Endothelial cell of umbilical vein (primary cell): Measurements from ENCODE around the gene IRAK1BP1. TPM values are rescaled to one million over a fixed set of nuclear protein-coding genes. Genes with fewer than 3 reads are reported as not detected.

Experiments
- BruUV-seq: library from RNA; stranded (reverse); fragments of 400-500 nt; replicated peaks from 2 replicates; lab custom pipeline; 2021; lab: Mats Ljungman, UMichigan
- CTCF ChIA-PET: fragments of 300-600, 350-600 bp; sonication (Branson Sonifier 250); formaldehyde crosslinking; loops from one replicate; lab custom pipeline; 2021; ENCODE audit warnings: antibody characterized with exemption, inconsistent platforms; lab: Charles Lee
- POLR2A ChIA-PET: fragments of 300-600, 350-600 bp; sonication (Branson Sonifier 250); formaldehyde crosslinking; loops from one replicate; lab custom pipeline; 2021; ENCODE audit warnings: antibody characterized with exemption, inconsistent platforms; lab: Charles Lee
- DNase-seq: peaks from one replicate; pipeline ENCODE4 v3.0.0-alpha.2; 2011; ENCODE audit warnings: low read depth, low spot score
- FAIRE-seq: peaks from 2 replicates; lab custom pipeline; 2011; peaks lifted over from hg19 to GRCh38; lab: Jason Lieb, UNC
- H2AFZ ChIP-seq: 2 replicates; pipeline ENCODE4 v1.6.0; 2012; ENCODE audit warnings: low read depth, low read length, control low read depth, inconsistent platforms
- H3K27ac ChIP-seq: 2 replicates; pipeline ENCODE4 v1.5.1; 2011; ENCODE audit warnings: low read depth, mild to moderate bottlenecking, control low read depth, low read length, moderate library complexity; ENCODE audit not compliant: insufficient read depth
- H3K27me3 ChIP-seq, 2 experiments: 2 replicates each; pipeline versions ENCODE4 v1.6.0 to v1.6.1; 2011; ENCODE audit warnings: low read length in 2 of 2, mixed read lengths in 1 of 2; ENCODE audit not compliant: control insufficient read depth in 2 of 2, insufficient read depth in 2 of 2
- H3K36me3 ChIP-seq, 2 experiments: 2 replicates in 1 of 2; 3 replicates in 1 of 2; pipeline ENCODE4 v1.5.1; 2011; ENCODE audit warnings: low read length in 2 of 2, mild to moderate bottlenecking in 1 of 2, moderate library complexity in 1 of 2; ENCODE audit not compliant: control insufficient read depth in 2 of 2, insufficient read depth in 2 of 2; ENCODE audit errors: extremely low read depth in 1 of 2
- H3K4me1 ChIP-seq: 3 replicates; pipeline ENCODE4 v1.5.1; 2011; ENCODE audit warnings: mild to moderate bottlenecking, low read length; ENCODE audit not compliant: control insufficient read depth, insufficient read depth; ENCODE audit errors: extremely low read depth
- H3K4me2 ChIP-seq: 2 replicates; pipeline ENCODE4 v1.6.1; 2011; ENCODE audit warnings: low read length, control low read depth, mixed read lengths; ENCODE audit not compliant: insufficient read depth
- H3K4me3 ChIP-seq, 3 experiments: fragments of 200-600 bp in 1 of 3; sonication (generic), shearing (Covaris generic) in 1 of 3; replicated peaks in 1 of 3; 2 replicates each; pipeline ENCODE4 v1.5.1; 2011 to 2016; ENCODE audit warnings: control low read depth in 3 of 3, low read length in 3 of 3, mild to moderate bottlenecking in 2 of 3, inconsistent platforms in 1 of 3, low read depth in 1 of 3, moderate library complexity in 1 of 3; ENCODE audit not compliant: insufficient read depth in 1 of 3
- H3K79me2 ChIP-seq: 2 replicates; pipeline ENCODE4 v1.6.0; 2012; ENCODE audit warnings: low read length, inconsistent platforms; ENCODE audit not compliant: control insufficient read depth, insufficient read depth
- H3K9ac ChIP-seq: replicated peaks from 2 replicates; pipeline ENCODE3; 2011; ENCODE audit warnings: low read length, control low read depth; ENCODE audit not compliant: insufficient read depth; ENCODE audit errors: extremely low read depth
- H3K9me1 ChIP-seq: replicated peaks from 3 replicates; pipeline ENCODE4 v1.6.0; 2011; ENCODE audit warnings: mild to moderate bottlenecking, low read length; ENCODE audit not compliant: control insufficient read depth, insufficient read depth; ENCODE audit errors: extremely low read depth
- H3K9me3 ChIP-seq: replicated peaks from 2 replicates; pipeline ENCODE4 v1.5.1; 2012; ENCODE audit warnings: low read length, inconsistent platforms; ENCODE audit not compliant: control insufficient read depth, insufficient read depth
- H4K20me1 ChIP-seq: replicated peaks from 2 replicates; pipeline ENCODE3; 2011; ENCODE audit warnings: mild to moderate bottlenecking, low read length; ENCODE audit not compliant: control insufficient read depth, insufficient read depth; ENCODE audit errors: extremely low read depth
- GATA2 ChIP-seq: IDR thresholded peaks from 2 replicates; pipeline ENCODE4 v1.7.0; 2011; ENCODE audit warnings: low read depth, mild to moderate bottlenecking, moderate library complexity, mixed read lengths, low read length; ENCODE audit not compliant: insufficient read length, insufficient read depth
- JUN ChIP-seq: IDR thresholded peaks from 2 replicates; pipeline ENCODE4 v1.6.1; 2011; ENCODE audit warnings: borderline replicate concordance, low read depth; ENCODE audit not compliant: insufficient read length, insufficient read depth
- MYC ChIP-seq: IDR thresholded peaks from one replicate; pipeline ENCODE4 v1.6.1; 2011; ENCODE audit warnings: mild to moderate bottlenecking, low read depth, low read length
- POLR2A ChIP-seq: IDR thresholded peaks from 2 replicates; pipeline ENCODE4 v1.6.1; 2012; ENCODE audit warnings: low read depth, mild to moderate bottlenecking, control low read depth, low read length
- POLR2AphosphoS5 ChIP-seq: IDR thresholded peaks from 2 replicates; pipeline ENCODE4 v1.6.1; 2012; ENCODE audit warnings: low read depth, mild to moderate bottlenecking, control low read depth, low read length, moderate library complexity; ENCODE audit not compliant: insufficient read depth
- dilution Hi-C: fragments of 300-500 bp; cut with MboI; formaldehyde crosslinking; loops from one replicate; pipeline ENCODE4 v1.15.0; 2019; ENCODE audit warnings: low sequenced_read_pairs; ENCODE audit not compliant: extremely low pct_ligation_motif_present
- intact Hi-C: fragments of 100-400 bp; cut with micrococcal nuclease; formaldehyde crosslinking; loops from one replicate; pipeline ENCODE4 v1.10.0; 2022
- polyA plus RNA-seq, 4 experiments: library from polyadenylated mRNA; depleted of rRNA in 3 of 4; stranded (reverse) in 3 of 4; unstranded in 1 of 4; fragments of >200 nt; gene quantifications; 2 replicates each; pipeline versions ENCODE4 v1.2.1 to v1.2.3, GENCODE V29; 2011 to 2012; ENCODE audit warnings: missing spikeins in 1 of 4
- total RNA-seq: library from RNA; stranded (reverse); gene quantifications from 2 replicates; pipeline ENCODE4 v1.2.3, GENCODE V29; 2021
- TF ChIP-seq, protein P1 (sequence below): IDR thresholded peaks from 2 replicates; pipeline ENCODE4 v1.6.1; 2011; ENCODE audit not compliant: insufficient read depth, insufficient read length

IRAK1BP1 gene
- total and polyA plus RNA-seq, 2 donors (not counting 3 experiments of a cell fraction or from before 2014, with no cell fraction given), result 1.8 to 3.0 TPM

DNA sequence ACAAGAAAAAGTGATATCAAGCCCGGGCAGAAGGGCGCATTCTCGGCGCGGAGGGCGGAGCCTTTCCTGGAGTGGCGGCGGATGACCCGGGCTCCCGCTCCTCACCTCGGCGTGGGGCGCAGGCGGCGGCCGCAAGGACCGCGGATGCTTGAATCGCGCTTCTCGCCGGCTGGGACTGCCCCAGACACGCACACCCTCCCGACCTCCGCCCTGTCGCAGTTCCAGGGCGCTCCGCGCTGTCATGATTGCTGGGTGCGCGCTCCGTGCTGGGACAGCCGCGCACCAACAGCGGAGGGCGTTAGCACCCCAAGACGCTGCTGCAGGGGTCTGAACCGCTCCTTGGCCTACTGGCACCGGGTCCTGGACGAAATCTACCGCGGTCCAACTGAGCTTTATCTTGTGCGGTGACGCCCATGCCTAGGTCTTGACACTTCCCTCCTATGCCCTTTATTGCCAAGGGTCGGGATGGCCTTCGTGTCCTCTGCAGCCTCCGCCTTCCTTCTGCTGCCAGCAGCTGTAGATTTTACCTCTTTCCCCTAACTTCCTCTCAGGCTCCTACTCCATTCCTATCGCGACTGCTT lies 43.3 kb downstream of the IRAK1BP1 start:
- dilution Hi-C loops, result no loop called here
- Histone ChIP-seq H3K4me2 (peak overlapping the region; percentile 90), H3K36me3 (no peaks in the 10 kb centered on the region), H3K27ac (no peak overlapping the region), H2AFZ (peak overlapping the region; percentile 97), H3K4me1 (peaks cover 8% of the 10 kb centered on the region), H3K27me3 (no peaks in the 10 kb centered on the region), H3K79me2 (no peaks in the 10 kb centered on the region), H3K9me3 (no peaks in the 10 kb centered on the region), H3K4me3 (peak overlapping the region; percentile 32 to 59 (median 57)), H3K9me1 (no peaks in the 10 kb centered on the region), H4K20me1 (no peaks in the 10 kb centered on the region), H3K9ac (no peak overlapping the region)
- DNase-seq, result peak; percentile 28
- intact Hi-C loops, result no loop called here
- ChIA-PET POLR2A (no interaction called here), CTCF (interaction anchor here (2.0 kb wide), 1 partner anchor 13 kb away, joined by 4 read pairs; no protein-coding TSS in a partner anchor)
- peak; percentile 62 for FAIRE-seq
- no TSS peak for BruUV-seq
- TF ChIP-seq JUN (no peak), POLR2AphosphoS5 (no peak), MYC (no peak), GATA2 (no peak), POLR2A (no peak)
- TF ChIP-seq, protein P1, sequence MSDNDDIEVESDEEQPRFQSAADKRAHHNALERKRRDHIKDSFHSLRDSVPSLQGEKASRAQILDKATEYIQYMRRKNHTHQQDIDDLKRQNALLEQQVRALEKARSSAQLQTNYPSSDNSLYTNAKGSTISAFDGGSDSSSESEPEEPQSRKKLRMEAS, result no peak
